ENCODE data around the gene KCNA2.

Gene KCNA2

DNA sequence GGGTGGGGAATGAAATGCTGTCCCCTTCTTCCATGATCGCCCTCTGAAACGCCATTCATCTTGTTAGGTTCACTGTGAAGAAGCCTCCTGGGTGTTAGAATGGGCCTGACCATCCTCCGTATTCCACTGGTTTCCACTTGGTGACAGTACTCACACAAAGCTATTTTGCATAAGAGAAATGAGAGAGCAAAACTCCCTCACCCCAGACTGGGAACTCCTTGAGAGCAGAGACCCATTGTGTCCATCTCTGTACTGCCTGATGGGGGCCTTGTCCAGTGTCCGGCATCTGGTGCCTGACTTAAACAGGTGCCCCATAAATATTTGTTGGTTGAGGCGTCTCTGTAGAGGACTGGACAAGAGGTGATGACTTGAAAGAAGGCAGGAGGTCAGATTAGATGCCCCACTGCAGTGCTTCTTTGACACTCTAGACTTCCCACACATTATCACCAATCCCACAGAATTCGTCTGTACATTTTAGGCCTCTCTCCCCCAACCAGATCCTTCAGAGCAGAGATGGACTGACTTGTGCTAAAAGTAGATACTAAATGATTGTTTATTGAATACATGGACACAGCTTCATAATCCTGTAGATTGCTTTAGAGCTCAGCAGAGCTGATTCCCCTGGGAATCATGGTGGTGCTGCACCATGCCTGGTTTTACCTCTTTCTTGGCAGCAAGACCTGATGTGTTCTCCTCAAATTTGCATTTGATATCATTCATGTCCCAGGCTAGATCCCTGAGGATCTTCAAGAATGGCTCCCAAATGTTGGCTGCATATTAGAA lies 22.4 kb upstream of the KCNA2 start:
- in situ Hi-C loops (cut with MboI; ENCODE audit: low sequenced_read_pairs, unreplicated experiment) = no loop called here
- no peak for DNase-seq (ENCODE audit: low spot score)
- TF ChIP-seq, protein P1, sequence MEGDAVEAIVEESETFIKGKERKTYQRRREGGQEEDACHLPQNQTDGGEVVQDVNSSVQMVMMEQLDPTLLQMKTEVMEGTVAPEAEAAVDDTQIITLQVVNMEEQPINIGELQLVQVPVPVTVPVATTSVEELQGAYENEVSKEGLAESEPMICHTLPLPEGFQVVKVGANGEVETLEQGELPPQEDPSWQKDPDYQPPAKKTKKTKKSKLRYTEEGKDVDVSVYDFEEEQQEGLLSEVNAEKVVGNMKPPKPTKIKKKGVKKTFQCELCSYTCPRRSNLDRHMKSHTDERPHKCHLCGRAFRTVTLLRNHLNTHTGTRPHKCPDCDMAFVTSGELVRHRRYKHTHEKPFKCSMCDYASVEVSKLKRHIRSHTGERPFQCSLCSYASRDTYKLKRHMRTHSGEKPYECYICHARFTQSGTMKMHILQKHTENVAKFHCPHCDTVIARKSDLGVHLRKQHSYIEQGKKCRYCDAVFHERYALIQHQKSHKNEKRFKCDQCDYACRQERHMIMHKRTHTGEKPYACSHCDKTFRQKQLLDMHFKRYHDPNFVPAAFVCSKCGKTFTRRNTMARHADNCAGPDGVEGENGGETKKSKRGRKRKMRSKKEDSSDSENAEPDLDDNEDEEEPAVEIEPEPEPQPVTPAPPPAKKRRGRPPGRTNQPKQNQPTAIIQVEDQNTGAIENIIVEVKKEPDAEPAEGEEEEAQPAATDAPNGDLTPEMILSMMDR (IDR thresholded peaks at IDR 0.05; ENCODE audit: borderline replicate concordance, control extremely low read depth, extremely low read depth, insufficient read depth, missing control alignments) = no peak

DNA sequence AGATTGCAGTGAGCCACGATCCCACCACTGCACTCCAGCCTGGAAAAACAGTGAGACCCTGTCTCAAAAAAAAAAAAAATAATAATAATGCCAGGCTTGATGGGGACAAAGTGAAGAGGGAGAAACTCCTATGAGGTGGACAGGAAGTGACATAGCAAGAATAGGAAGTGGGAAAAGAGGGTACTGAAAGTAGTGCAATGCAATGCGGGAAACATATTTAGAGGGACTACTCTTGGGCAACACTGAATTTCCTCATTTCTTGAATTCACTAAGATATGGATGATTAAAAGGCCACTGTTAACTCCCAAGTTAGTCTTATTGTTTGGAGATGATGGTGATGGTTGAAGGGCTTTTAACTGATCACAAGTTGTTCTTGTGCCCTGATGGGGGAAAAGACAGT lies 21.6 kb upstream of the KCNA2 start:
- in situ Hi-C loops (cut with MboI; ENCODE audit: low sequenced_read_pairs, unreplicated experiment) = no loop called here
- no peak for DNase-seq (ENCODE audit: low spot score)
- TF ChIP-seq, protein P1 (IDR thresholded peaks at IDR 0.05; ENCODE audit: borderline replicate concordance, control extremely low read depth, extremely low read depth, insufficient read depth, missing control alignments) = no peak

DNA sequence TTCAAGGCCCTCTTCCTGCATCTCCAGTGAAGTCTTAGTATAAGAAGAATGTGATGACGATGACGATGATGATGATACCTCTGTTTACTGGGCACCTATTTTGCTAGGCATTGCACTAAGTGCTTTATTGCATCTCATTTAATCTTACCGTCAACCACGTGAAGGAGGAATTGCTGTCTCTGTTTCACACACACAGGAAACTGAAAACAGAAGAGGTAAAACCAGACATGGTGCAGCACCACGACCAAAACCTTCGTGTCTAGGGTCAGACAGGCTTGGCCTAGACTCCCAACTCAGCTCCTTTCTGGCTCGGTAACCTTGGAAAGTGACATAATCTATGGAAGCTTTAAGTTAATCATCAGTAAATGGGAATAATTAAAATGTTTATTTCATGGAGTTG lies 20.7 kb upstream of the KCNA2 start:
- TF ChIP-seq, protein P1 (IDR thresholded peaks at IDR 0.05; ENCODE audit: borderline replicate concordance, control extremely low read depth, extremely low read depth, insufficient read depth, missing control alignments) = no peak
- in situ Hi-C loops (cut with MboI; ENCODE audit: low sequenced_read_pairs, unreplicated experiment) = no loop called here
- DNase-seq (ENCODE audit: low spot score) = no peak

DNA sequence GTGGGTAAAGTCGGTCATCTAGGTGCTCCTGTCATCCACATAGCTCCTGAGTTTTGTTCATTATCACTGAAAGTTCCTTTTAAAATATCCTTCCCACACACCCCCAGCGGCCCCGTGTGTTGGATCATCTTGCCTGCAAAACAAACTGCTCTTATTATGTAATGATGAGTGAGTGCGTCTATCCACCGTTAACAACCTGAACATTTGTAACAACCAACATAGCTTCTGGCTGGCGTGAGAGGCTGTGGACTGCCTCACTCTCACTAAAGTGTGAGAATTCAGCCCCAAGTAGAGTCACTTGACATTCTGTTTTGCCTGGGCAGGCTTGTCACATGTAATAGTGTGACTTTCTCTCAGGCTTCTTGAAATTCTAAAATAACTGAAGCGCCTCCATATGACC lies 14.5 kb upstream of the KCNA2 start:
- TF ChIP-seq, protein P1 (IDR thresholded peaks at IDR 0.05; ENCODE audit: borderline replicate concordance, control extremely low read depth, extremely low read depth, insufficient read depth, missing control alignments) = no peak
- no peak for DNase-seq (ENCODE audit: low spot score)
- in situ Hi-C loops (cut with MboI; ENCODE audit: low sequenced_read_pairs, unreplicated experiment) = no loop called here

GRCh38 chr1:110620250-110620615 lies 14.1 kb upstream of the KCNA2 start:
- in situ Hi-C loops (cut with MboI; ENCODE audit: low sequenced_read_pairs, unreplicated experiment) = no loop called here
- TF ChIP-seq, protein P1 (IDR thresholded peaks at IDR 0.05; ENCODE audit: borderline replicate concordance, control extremely low read depth, extremely low read depth, insufficient read depth, missing control alignments) = no peak
- no peak for DNase-seq (ENCODE audit: low spot score)

GRCh38 chr1:110619412-110620249 lies 13.5 kb upstream of the KCNA2 start:
- in situ Hi-C loops (cut with MboI; ENCODE audit: low sequenced_read_pairs, unreplicated experiment) = loop anchor here (5.0 to 10.0 kb wide), 2 partner anchors 163 to 365 kb away; no protein-coding TSS in a partner anchor
- DNase-seq (ENCODE audit: low spot score) = peak; percentile 87
- TF ChIP-seq, protein P1 (IDR thresholded peaks at IDR 0.05; ENCODE audit: borderline replicate concordance, control extremely low read depth, extremely low read depth, insufficient read depth, missing control alignments) = peak; percentile 94
